Left lung (tissue), 10 donors: ENCODE data around the gene DSCAML1. TPM values are rescaled to one million over a fixed set of nuclear protein-coding genes. Genes with fewer than 3 reads are reported as not detected.
A peak's percentile ranks its signal among the peaks of the same experiment; 100 is the strongest.

Experiments used
- ATAC-seq: fragments of 200-7000 bp; cut with Tn5 transposase; one replicate; pipeline ENCODE4 v1.9.1; 2020; ENCODE audit warnings: moderate library complexity
- DNase-seq, 4 donors: peaks; one replicate each; pipeline ENCODE4 v3.0.0-alpha.2; 2013 to 2020
- H3K27ac ChIP-seq, 2 donors: fragments of 200-600 bp; sonication (generic) in 1 of 2; one replicate each; pipeline versions ENCODE4 v1.5.0 to v1.8.0; 2020 to 2021
- H3K27me3 ChIP-seq, 2 donors: fragments of 200-600 bp; sonication (generic) in 1 of 2; one replicate each; pipeline versions ENCODE4 v1.5.0 to v1.8.0; 2020 to 2021
- H3K36me3 ChIP-seq, 2 donors: fragments of 200-600 bp; sonication (generic) in 1 of 2; one replicate each; pipeline versions ENCODE4 v1.5.0 to v1.8.0; 2020 to 2021
- H3K4me1 ChIP-seq, 2 donors: fragments of 200-600 bp; one replicate each; pipeline ENCODE4 v1.8.0; 2021
- H3K4me3 ChIP-seq, 2 donors: fragments of 200-600 bp; sonication (generic) in 1 of 2; one replicate each; pipeline versions ENCODE4 v1.5.0 to v1.8.0; 2020 to 2021; ENCODE audit warnings: mild to moderate bottlenecking in 1 of 2
- H3K9me3 ChIP-seq, 2 donors: fragments of 200-600 bp; sonication (generic) in 1 of 2; one replicate each; pipeline versions ENCODE4 v1.5.0 to v1.8.0; 2020 to 2021
- CTCF ChIP-seq, 2 donors: fragments of 200-600 bp; sonication (generic) in 1 of 2; IDR thresholded peaks; one replicate each; pipeline versions ENCODE4 v1.5.0 to v1.8.0; 2021; ENCODE audit warnings: antibody characterized with exemption in 2 of 2
- intact Hi-C, 2 donors: fragments of 100-400 bp; cut with DNase I; formaldehyde crosslinking; loops; one replicate each; pipeline versions ENCODE4 v1.11.2 to v1.14.2; 2022
- polyA plus RNA-seq, 6 donors: library from polyadenylated mRNA; unstranded; fragments of 120-200 nt; gene quantifications; one replicate each; pipeline ENCODE4 v1.2.1, GENCODE V29; 2013; ENCODE audit not compliant: insufficient read length in 6 of 6
- total RNA-seq, 2 donors: library from RNA; stranded (reverse); fragmentation: NEBNext Ultra II Directional; extraction: Animal tissue kit (Norgen Biotek cat#: 25700); gene quantifications; one replicate each; pipeline ENCODE4 v1.2.1, GENCODE V29; 2021
- donor health status: DM: no; HTN: yes; CAD: no.
- donor health status: DM: no; HTN: no; CAD: no.

DSCAML1 gene
- total and polyA plus RNA-seq, 8 donors = 0.35 to 1.8 (median 1.2) TPM

- DNase-seq = peak in 1 of 4 donors; percentile 21
- no peak for TF ChIP-seq CTCF (IDR thresholded peaks at IDR 0.05)
- H3K4me1 ChIP-seq = no peaks in the 10 kb centered on the region
- H3K9me3 ChIP-seq = no peaks in the 10 kb centered on the region
- H3K27me3 ChIP-seq = peaks cover 0 to 11% of the 10 kb centered on the region in 2 donors
- peaks cover 0 to 46% of the 10 kb centered on the region in 2 donors for H3K36me3 ChIP-seq
- intact Hi-C loops = no loop called here
- no peak overlapping the region for H3K27ac ChIP-seq
- no peak overlapping the region for H3K4me3 ChIP-seq
- no peak for ATAC-seq
These were observed 384.3 kb downstream of the DSCAML1 start for GRCh38 chr11:117412653-117413275.

DNA sequence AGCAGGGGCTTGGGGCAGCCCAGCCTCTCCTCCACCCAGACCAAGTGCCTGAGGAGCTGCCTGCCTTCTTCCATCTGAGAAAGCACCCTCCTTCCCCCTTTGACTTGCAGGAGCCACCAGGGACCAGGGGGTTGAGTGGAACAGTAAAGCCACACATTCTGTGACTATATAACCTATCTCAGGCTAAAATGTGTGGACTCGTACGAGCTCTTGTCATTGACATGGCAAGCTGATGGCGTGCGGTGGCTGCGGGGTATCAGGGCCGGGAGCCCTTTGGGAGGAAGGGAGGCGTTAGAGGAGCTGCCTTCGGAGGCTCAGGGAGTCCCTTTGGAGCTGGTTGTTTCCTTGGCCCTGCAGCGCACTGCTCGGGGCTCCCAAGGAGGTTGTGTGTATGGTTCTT lies 384.8 kb downstream of the DSCAML1 start:
- no peak overlapping the region for H3K27ac ChIP-seq
- H3K9me3 ChIP-seq = no peaks in the 10 kb centered on the region
- ATAC-seq (no peak), DNase-seq (peak in 1 of 4 donors; percentile 13)
- H3K27me3 ChIP-seq = peaks cover 0 to 9% of the 10 kb centered on the region in 2 donors
- intact Hi-C loops = no loop called here
- no peak overlapping the region for H3K4me3 ChIP-seq
- TF ChIP-seq CTCF (IDR thresholded peaks at IDR 0.05) = no peak
- H3K4me1 ChIP-seq = no peaks in the 10 kb centered on the region
- peaks cover 0 to 51% of the 10 kb centered on the region in 2 donors for H3K36me3 ChIP-seq

- no peak overlapping the region for H3K4me3 ChIP-seq
- H3K27ac ChIP-seq = no peak overlapping the region
- peak in 1 of 4 donors; percentile 20 for DNase-seq
- intact Hi-C loops = no loop called here
- no peaks in the 10 kb centered on the region for H3K9me3 ChIP-seq
- H3K27me3 ChIP-seq = peaks cover 0 to 4% of the 10 kb centered on the region in 2 donors
- ATAC-seq = no peak
- H3K36me3 ChIP-seq = peaks cover 0 to 55% of the 10 kb centered on the region in 2 donors
- H3K4me1 ChIP-seq = no peaks in the 10 kb centered on the region
- no peak for TF ChIP-seq CTCF (IDR thresholded peaks at IDR 0.05)
These were observed 385.3 kb downstream of the DSCAML1 start for GRCh38 chr11:117411736-117412135.

GRCh38 chr11:117410861-117411710 lies 385.9 kb downstream of the DSCAML1 start:
- DNase-seq (peak in 1 of 4 donors; percentile 30), ATAC-seq (no peak)
- Histone ChIP-seq H3K36me3 (peaks cover 0 to 59% of the 10 kb centered on the region in 2 donors), H3K4me1 (no peaks in the 10 kb centered on the region), H3K27ac (no peak overlapping the region), H3K27me3 (no peaks in the 10 kb centered on the region), H3K9me3 (peaks cover 0 to 5% of the 10 kb centered on the region in 2 donors), H3K4me3 (no peak overlapping the region)
- TF ChIP-seq CTCF (IDR thresholded peaks at IDR 0.05) = no peak
- intact Hi-C loops = no loop called here

GRCh38 chr11:117410238-117410637 lies 386.8 kb downstream of the DSCAML1 start:
- H3K4me1 ChIP-seq = no peaks in the 10 kb centered on the region
- intact Hi-C loops = no loop called here
- no peak overlapping the region for H3K27ac ChIP-seq
- no peaks in the 10 kb centered on the region for H3K27me3 ChIP-seq
- DNase-seq (no peak), ATAC-seq (no peak)
- peaks cover 2 to 68% of the 10 kb centered on the region in 2 donors for H3K36me3 ChIP-seq
- TF ChIP-seq CTCF (IDR thresholded peaks at IDR 0.05) = no peak
- H3K4me3 ChIP-seq = no peak overlapping the region
- H3K9me3 ChIP-seq = peaks cover 0 to 12% of the 10 kb centered on the region in 2 donors
